GM23248 (cell line): ENCODE data around the gene KRTAP5-6. TPM values are rescaled to one million over a fixed set of nuclear protein-coding genes. Genes with fewer than 3 reads are reported as not detected.

Experiments
- DNase-seq: peaks from one replicate; pipeline ENCODE4 v3.0.0-alpha.2; 2015
- H2AFZ ChIP-seq: fragments of 200-600 bp; sonication (generic); 2 replicates; pipeline ENCODE4 v1.6.1; 2016; ENCODE audit warnings: antibody characterized with exemption
- H3F3A ChIP-seq: fragments of 200-600 bp; sonication (generic); 2 replicates; pipeline ENCODE4 v1.6.1; 2016; ENCODE audit warnings: mild to moderate bottlenecking, antibody characterized with exemption, mixed run types; ENCODE audit not compliant: insufficient read depth
- H3K27ac ChIP-seq: fragments of 200-600 bp; sonication (generic); 2 replicates; pipeline ENCODE4 v1.5.1; 2016; ENCODE audit warnings: mild to moderate bottlenecking
- H3K27me3 ChIP-seq: fragments of 200-600 bp; sonication (generic); replicated peaks from 2 replicates; pipeline ENCODE4 v1.6.1; 2016; ENCODE audit warnings: mild to moderate bottlenecking; ENCODE audit not compliant: insufficient read depth
- H3K36me3 ChIP-seq: fragments of 200-600 bp; sonication (generic); 2 replicates; pipeline ENCODE4 v1.6.1; 2016; ENCODE audit warnings: low read depth, mild to moderate bottlenecking
- H3K4me1 ChIP-seq: fragments of 200-600 bp; sonication (generic); 2 replicates; pipeline ENCODE4 v1.6.1; 2016; ENCODE audit warnings: mild to moderate bottlenecking; ENCODE audit not compliant: insufficient read depth
- H3K4me2 ChIP-seq: fragments of 200-600 bp; sonication (generic); one replicate; pipeline ENCODE4 v1.6.1; 2016; ENCODE audit warnings: mild to moderate bottlenecking; ENCODE audit not compliant: unreplicated experiment
- H3K4me3 ChIP-seq: fragments of 200-600 bp; sonication (generic); 2 replicates; pipeline ENCODE4 v1.5.1; 2016; ENCODE audit warnings: mild to moderate bottlenecking
- H3K79me2 ChIP-seq: fragments of 200-600 bp; sonication (generic); 2 replicates; pipeline ENCODE4 v1.6.1; 2016; ENCODE audit warnings: mild to moderate bottlenecking; ENCODE audit not compliant: insufficient read depth
- H3K9ac ChIP-seq: fragments of 200-600 bp; sonication (generic); 2 replicates; pipeline ENCODE4 v1.6.1; 2016; ENCODE audit warnings: mild to moderate bottlenecking
- H3K9me2 ChIP-seq: fragments of 200-600 bp; sonication (generic); 2 replicates; pipeline ENCODE4 v1.6.1; 2016; ENCODE audit warnings: mixed run types, mild to moderate bottlenecking, moderate library complexity; ENCODE audit not compliant: insufficient read depth
- H3K9me3 ChIP-seq: fragments of 200-600 bp; sonication (generic); one replicate; pipeline ENCODE4 v1.6.1; 2017; ENCODE audit warnings: low read depth
- H4K20me1 ChIP-seq: fragments of 200-600 bp; sonication (generic); 2 replicates; pipeline ENCODE4 v1.6.0; 2016; ENCODE audit not compliant: insufficient read depth
- EZH2 ChIP-seq: fragments of 200-600 bp; sonication (generic); IDR thresholded peaks from 2 replicates; pipeline ENCODE4 v1.6.1; 2018; ENCODE audit warnings: antibody characterized with exemption, mild to moderate bottlenecking; ENCODE audit not compliant: insufficient read depth, poor library complexity, severe bottlenecking
- EZH2phosphoT487 ChIP-seq: fragments of 200-600 bp; sonication (generic); IDR thresholded peaks from 2 replicates; pipeline ENCODE4 v1.6.1; 2018; ENCODE audit warnings: antibody characterized with exemption, moderate library complexity, mild to moderate bottlenecking, low read depth; ENCODE audit not compliant: insufficient read depth
- WGBS, 2 experiments: methylation state at CpG; one replicate each; pipeline ENCODE4 v1.1.6; 2015 to 2017; ENCODE audit warnings: low lambda C conversion rate in 2 of 2, low coverage in 1 of 2; ENCODE audit errors: missing lambda C conversion rate in 2 of 2; 5-methylcytosine and 5-hydroxymethylcytosine counted together
- in situ Hi-C: fragments of 300-500 bp; cut with MboI; formaldehyde crosslinking; loops from 2 replicates; pipeline ENCODE4 v1.15.0; 2020
- polyA plus RNA-seq: library from polyadenylated mRNA; unstranded; fragments of >200 nt; fragmentation: Nextera tagmentation; extraction: Ambion mirVana; gene quantifications from 2 replicates; pipeline ENCODE4 v1.2.1, GENCODE V29; 2016
- total RNA-seq: library from RNA; depleted of rRNA; stranded (reverse); fragments of >200 nt; shearing (Covaris generic); gene quantifications from 2 replicates; pipeline ENCODE4 v1.2.3, GENCODE V29; 2014

Gene KRTAP5-6
- total and polyA plus RNA-seq, 2 experiments from 2014 or later = not detected

GRCh38 chr11:1670905-1671371 lies 26.1 kb upstream of the KRTAP5-6 start:
- Histone ChIP-seq H3K4me2 (no peak overlapping the region), H3K27ac (no peak overlapping the region), H3K4me3 (no peak overlapping the region), H3K27me3 (peaks cover 69% of the 10 kb centered on the region), H4K20me1 (no peaks in the 10 kb centered on the region), H3K9ac (no peak overlapping the region), H3K4me1 (no peaks in the 10 kb centered on the region), H3K79me2 (no peaks in the 10 kb centered on the region), H2AFZ (no peak overlapping the region), H3K36me3 (no peaks in the 10 kb centered on the region), H3F3A (no peaks in the 10 kb centered on the region), H3K9me2 (no peaks in the 10 kb centered on the region), H3K9me3 (no peaks in the 10 kb centered on the region)
- in situ Hi-C loops = no loop called here
- no peak for DNase-seq
- no peak for TF ChIP-seq EZH2phosphoT487
- TF ChIP-seq EZH2 = no peak
- WGBS, 2 experiments = 70 to 71% methylated on average over 8 to 11 of the region's 11 CpGs

- in situ Hi-C loops = no loop called here
- Histone ChIP-seq H3K27me3 (peaks cover 75% of the 10 kb centered on the region), H3K27ac (no peak overlapping the region)
Measured at GRCh38 chr11:1671658-1672057, 25.3 kb upstream of the KRTAP5-6 start.

GRCh38 chr11:1672613-1673350 lies 24.2 kb upstream of the KRTAP5-6 start:
- DNase-seq = no peak
- TF ChIP-seq EZH2phosphoT487 (no peak), EZH2 (no peak)
- Histone ChIP-seq H4K20me1 (no peaks in the 10 kb centered on the region), H3K9me3 (no peaks in the 10 kb centered on the region), H3K36me3 (no peaks in the 10 kb centered on the region), H3K4me2 (no peak overlapping the region), H3K27ac (no peak overlapping the region), H3K4me3 (no peak overlapping the region), H3F3A (no peaks in the 10 kb centered on the region), H3K9me2 (no peaks in the 10 kb centered on the region), H3K27me3 (peaks cover 74% of the 10 kb centered on the region), H3K79me2 (no peaks in the 10 kb centered on the region), H2AFZ (no peak overlapping the region), H3K9ac (no peak overlapping the region), H3K4me1 (no peaks in the 10 kb centered on the region)
- in situ Hi-C loops = no loop called here
- WGBS, 2 experiments = 62 to 65% methylated on average over 15 of the region's 15 CpGs

More at GRCh38 chr11:1671658-1672057, 25.3 kb upstream of the KRTAP5-6 start:
- Histone ChIP-seq H3K4me2 (no peak overlapping the region), H4K20me1 (no peaks in the 10 kb centered on the region), H3K9me2 (no peaks in the 10 kb centered on the region), H2AFZ (no peak overlapping the region), H3K4me3 (no peak overlapping the region), H3F3A (no peaks in the 10 kb centered on the region), H3K79me2 (no peaks in the 10 kb centered on the region), H3K4me1 (no peaks in the 10 kb centered on the region), H3K9me3 (no peaks in the 10 kb centered on the region), H3K9ac (no peak overlapping the region), H3K36me3 (no peaks in the 10 kb centered on the region)
- no peak for DNase-seq
- TF ChIP-seq EZH2 (no peak), EZH2phosphoT487 (no peak)
- 73 to 75% methylated on average over 11 of the region's 11 CpGs for WGBS, 2 experiments

- in situ Hi-C loops = no loop called here
- TF ChIP-seq EZH2phosphoT487 (no peak), EZH2 (no peak)
- H3K4me3 ChIP-seq = no peak overlapping the region
- H3K27me3 ChIP-seq = peaks cover 66% of the 10 kb centered on the region
- H3K4me2 ChIP-seq = no peak overlapping the region
- H2AFZ ChIP-seq = no peak overlapping the region
- H3K27ac ChIP-seq = no peak overlapping the region
- DNase-seq = no peak
- H3K79me2 ChIP-seq = no peaks in the 10 kb centered on the region
- H3K4me1 ChIP-seq = no peaks in the 10 kb centered on the region
- no peaks in the 10 kb centered on the region for H3K9me3 ChIP-seq
- no peak overlapping the region for H3K9ac ChIP-seq
- WGBS, 2 experiments = 12 to 14% methylated on average over 11 of the region's 11 CpGs
- no peaks in the 10 kb centered on the region for H3F3A ChIP-seq
- no peaks in the 10 kb centered on the region for H3K36me3 ChIP-seq
- no peaks in the 10 kb centered on the region for H4K20me1 ChIP-seq
- no peaks in the 10 kb centered on the region for H3K9me2 ChIP-seq
Measured at GRCh38 chr11:1673446-1674172, 23.4 kb upstream of the KRTAP5-6 start.
